ENCODE measurements around the gene SND1. TPM values are rescaled to one million over a fixed set of nuclear protein-coding genes. Genes with fewer than 3 reads are reported as not detected.

SND1 gene
- total RNA-seq, 3 donors from 2014 or later: 260 to 267 (median 267) TPM

DNA sequence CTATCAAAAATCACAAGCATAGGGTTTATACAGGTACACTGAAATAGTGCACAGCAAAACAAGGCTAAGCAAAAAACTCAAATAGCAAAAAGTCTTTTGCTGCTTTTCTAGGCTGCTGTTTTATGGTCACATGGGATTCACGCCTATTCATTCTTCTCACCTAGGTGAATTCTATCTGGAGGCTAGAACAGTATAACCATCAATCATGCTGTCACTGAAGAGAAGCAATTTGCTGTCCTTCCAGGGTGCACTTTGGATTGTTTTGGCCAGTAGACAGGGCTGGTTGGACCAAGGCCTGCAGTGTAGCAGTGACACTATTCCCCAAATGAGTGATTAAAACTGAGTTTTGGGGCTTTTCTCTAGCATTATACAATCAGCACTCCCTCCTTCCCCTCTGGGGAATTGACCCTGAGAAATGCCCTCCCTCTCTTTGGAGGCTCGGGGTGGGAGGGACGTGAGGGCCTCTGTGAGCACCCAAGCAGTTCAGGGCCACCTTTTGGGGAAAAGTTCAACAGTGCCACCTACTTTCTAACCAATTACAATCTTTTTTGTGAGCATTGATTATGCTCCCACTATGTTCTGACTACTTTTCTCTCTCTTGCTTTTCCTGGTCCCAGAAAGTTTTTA, 16.2 kb upstream of the SND1 start:
- no peak for ATAC-seq
- no peaks in the 10 kb centered on the region for H3K36me3 Mint-ChIP-seq (ENCODE audit: insufficient read depth)
- H3K27me3 Mint-ChIP-seq (ENCODE audit: low read depth): peaks cover 39% of the 10 kb centered on the region
- peaks cover 2% of the 10 kb centered on the region for H3K4me1 Mint-ChIP-seq (ENCODE audit: low read depth)
- no peak for DNase-seq
- H3K4me3 Mint-ChIP-seq: no peak overlapping the region
- no peaks in the 10 kb centered on the region for H3K9me3 Mint-ChIP-seq

DNA sequence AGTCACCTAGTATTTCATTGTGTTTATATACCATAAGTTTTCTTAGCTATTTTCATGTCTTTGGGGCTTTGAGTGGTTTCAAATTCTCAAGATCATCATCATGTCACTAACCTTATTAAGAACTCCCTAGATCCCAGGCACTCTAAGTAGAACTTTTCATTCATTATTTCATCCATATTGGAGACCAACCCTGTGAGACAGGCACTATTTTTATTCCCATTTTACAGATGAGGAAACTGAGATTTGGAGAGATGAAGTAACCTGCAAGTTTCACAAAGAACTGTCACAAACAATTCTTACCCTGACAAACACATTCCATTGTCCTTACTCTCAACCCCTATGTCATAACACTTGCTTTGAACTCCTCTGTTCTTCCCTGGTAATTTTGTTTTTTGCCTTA, 13.8 kb upstream of the SND1 start:
- Mint-ChIP-seq H3K4me3 (no peak overlapping the region), H3K9me3 (no peaks in the 10 kb centered on the region), H3K36me3 (ENCODE audit: insufficient read depth) (no peaks in the 10 kb centered on the region), H3K27me3 (ENCODE audit: low read depth) (peaks cover 23% of the 10 kb centered on the region), H3K4me1 (ENCODE audit: low read depth) (peaks cover 2% of the 10 kb centered on the region)
- ATAC-seq (no peak), DNase-seq (no peak)

DNA sequence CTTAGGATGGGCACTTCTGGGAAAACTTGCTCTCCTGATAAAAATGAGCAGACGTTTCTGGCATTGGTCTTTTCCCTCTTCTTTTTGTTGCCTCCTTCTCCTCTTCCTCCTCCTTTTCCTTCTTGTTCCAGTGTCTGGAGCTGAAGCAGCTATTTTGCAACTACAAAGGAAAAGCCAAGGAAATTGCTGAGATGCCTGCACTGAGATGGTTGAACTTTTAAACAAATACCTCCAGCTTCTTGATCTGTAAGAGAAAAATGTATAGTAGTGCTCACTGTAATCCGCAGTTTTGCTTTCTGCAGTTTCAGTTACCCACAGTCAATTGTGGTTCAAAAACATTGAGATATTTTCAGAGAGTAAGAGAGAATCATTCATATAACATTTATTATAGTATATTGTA, 7.5 kb upstream of the SND1 start:
- no peaks in the 10 kb centered on the region for H3K9me3 Mint-ChIP-seq
- DNase-seq (no peak), ATAC-seq (no peak)
- H3K36me3 Mint-ChIP-seq (ENCODE audit: insufficient read depth): no peaks in the 10 kb centered on the region
- H3K4me3 Mint-ChIP-seq: no peak overlapping the region
- peaks cover 6% of the 10 kb centered on the region for H3K27me3 Mint-ChIP-seq (ENCODE audit: low read depth)
- H3K4me1 Mint-ChIP-seq (ENCODE audit: low read depth): no peaks in the 10 kb centered on the region

DNA sequence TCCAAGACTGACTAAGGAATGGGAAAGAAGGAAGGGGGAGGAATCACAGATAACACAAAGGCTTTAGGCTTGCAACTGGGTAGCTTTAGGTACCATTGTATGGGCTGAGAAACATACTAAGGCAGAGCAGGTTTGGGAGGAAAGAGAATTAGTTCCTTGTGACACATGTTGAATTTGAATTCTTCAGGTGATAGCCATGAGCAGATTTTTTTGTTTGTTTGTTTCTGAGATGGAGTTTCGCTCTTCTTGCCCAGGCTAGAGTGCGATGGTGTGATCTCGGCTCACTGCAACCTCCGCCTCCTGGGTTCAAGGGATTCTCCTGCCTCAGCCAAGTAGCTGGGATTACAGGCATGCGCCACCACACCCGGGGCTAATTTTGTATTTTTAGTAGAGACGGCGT, 4.4 kb upstream of the SND1 start:
- Mint-ChIP-seq H3K4me3 (no peak overlapping the region), H3K27me3 (ENCODE audit: low read depth) (no peaks in the 10 kb centered on the region), H3K4me1 (ENCODE audit: low read depth) (peaks cover 13% of the 10 kb centered on the region), H3K9me3 (no peaks in the 10 kb centered on the region), H3K36me3 (ENCODE audit: insufficient read depth) (no peaks in the 10 kb centered on the region)
- no peak for DNase-seq
- ATAC-seq: no peak

DNA sequence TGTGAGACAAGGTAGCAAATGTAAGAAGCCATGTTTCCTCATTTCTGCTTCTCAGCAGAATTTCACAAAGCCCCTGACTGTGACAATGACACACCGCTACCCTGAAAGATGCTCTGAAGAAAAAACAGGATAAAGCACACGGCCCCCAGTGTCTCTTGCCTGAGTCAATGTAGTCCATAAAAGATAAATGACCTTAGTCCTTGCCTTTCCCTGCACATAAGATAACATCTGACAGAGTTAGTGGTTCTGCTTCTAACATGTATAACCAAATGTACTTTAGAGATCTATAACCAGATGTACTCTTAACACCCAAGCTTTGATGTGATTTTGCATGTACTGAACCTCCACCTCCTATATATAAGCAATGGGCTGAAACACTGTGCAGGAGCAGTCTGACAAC, 3.0 kb upstream of the SND1 start:
- Mint-ChIP-seq H3K4me3 (no peak overlapping the region), H3K36me3 (ENCODE audit: insufficient read depth) (peaks cover 2% of the 10 kb centered on the region), H3K27me3 (ENCODE audit: low read depth) (no peaks in the 10 kb centered on the region), H3K4me1 (ENCODE audit: low read depth) (peaks cover 26% of the 10 kb centered on the region), H3K9me3 (no peaks in the 10 kb centered on the region)
- ATAC-seq (no peak), DNase-seq (no peak)

DNA sequence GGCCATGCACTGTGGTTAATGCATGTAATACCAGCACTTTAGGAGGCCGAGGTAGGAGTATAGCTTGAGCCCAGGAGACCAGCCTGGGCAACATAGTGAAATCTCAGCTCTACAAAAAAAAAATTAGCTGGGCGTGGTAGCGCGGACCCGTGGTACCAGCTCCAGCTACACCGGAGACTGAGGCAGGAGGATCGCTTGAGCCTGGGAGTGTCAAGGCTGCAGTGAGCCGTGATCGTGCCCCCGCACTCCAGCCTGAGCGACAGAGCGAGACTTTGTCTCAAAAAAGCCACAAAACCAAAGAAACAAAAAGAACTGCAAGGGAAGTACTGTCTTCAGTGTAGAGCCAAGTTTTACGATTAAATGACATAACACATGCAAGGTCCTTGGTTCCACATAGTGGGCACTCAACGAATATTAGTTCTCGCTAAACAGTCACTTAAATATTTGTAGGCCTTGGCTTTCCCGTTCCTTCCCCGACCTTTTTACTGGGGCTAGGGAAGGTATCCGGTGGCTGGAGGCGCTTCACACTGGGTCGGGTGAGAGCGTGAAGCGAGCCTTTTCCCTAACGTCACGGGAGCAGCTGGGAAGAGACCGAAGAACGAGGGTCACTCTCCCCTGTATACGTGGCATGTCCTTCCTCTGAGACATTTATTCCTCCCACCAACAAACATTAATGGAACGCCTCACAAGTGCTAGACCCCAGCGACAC, 993 bp upstream of the SND1 start:
- no peaks in the 10 kb centered on the region for H3K9me3 Mint-ChIP-seq
- no peaks in the 10 kb centered on the region for H3K27me3 Mint-ChIP-seq (ENCODE audit: low read depth)
- peaks cover 15% of the 10 kb centered on the region for H3K36me3 Mint-ChIP-seq (ENCODE audit: insufficient read depth)
- peak overlapping the region; percentile 100 for H3K4me3 Mint-ChIP-seq
- ATAC-seq (peak in 1 of 2 donors; percentile 4), DNase-seq (no peak)
- peaks cover 46% of the 10 kb centered on the region for H3K4me1 Mint-ChIP-seq (ENCODE audit: low read depth)

DNA sequence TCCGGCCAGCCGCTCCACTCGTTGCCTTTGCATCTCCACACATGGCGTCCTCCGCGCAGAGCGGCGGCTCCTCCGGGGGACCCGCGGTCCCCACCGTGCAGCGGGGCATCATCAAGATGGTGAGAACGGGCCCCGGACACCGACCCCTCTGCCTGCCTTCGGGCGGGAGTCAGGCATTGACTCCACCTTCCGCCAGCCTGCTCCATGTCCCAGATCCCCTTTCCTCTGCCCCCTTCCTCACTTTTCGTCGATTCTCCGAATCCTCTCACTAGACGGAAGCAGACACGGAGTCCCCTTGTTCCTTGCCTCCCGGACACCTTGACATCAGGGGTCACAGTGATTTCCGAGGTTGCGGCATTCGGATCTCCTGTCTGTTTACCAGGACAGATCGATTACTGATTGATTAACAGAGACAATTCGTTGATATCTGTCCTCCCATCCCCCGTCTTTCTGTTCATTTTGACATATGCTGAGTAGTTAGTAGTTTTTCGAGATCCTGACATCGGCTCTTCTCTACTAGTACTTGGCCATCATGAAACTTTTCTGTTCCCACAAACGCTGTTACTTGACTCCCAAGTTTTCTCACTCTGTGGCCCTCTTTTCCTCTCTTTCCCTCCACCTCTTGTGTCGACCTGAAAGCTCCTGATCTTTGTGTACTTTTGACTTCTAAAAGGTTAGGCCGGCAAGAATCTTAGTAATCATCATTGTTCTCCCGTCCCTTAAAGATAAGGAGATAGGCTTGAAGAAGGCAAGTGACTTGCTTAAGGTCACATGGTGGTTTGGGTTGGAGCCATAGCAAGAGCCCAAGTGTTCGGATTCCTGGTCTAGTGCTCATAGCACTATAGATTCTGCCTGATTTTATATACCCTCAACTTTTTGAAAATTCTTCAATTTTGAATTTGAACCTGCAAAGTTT, 597 bp downstream of the SND1 start:
- DNase-seq (no peak), ATAC-seq (peak; percentile 34 to 39)
- H3K4me3 Mint-ChIP-seq: peak overlapping the region; percentile 100
- H3K27me3 Mint-ChIP-seq (ENCODE audit: low read depth): no peaks in the 10 kb centered on the region
- H3K36me3 Mint-ChIP-seq (ENCODE audit: insufficient read depth): peaks cover 20% of the 10 kb centered on the region
- H3K9me3 Mint-ChIP-seq: no peaks in the 10 kb centered on the region
- H3K4me1 Mint-ChIP-seq (ENCODE audit: low read depth): peaks cover 55% of the 10 kb centered on the region

DNA sequence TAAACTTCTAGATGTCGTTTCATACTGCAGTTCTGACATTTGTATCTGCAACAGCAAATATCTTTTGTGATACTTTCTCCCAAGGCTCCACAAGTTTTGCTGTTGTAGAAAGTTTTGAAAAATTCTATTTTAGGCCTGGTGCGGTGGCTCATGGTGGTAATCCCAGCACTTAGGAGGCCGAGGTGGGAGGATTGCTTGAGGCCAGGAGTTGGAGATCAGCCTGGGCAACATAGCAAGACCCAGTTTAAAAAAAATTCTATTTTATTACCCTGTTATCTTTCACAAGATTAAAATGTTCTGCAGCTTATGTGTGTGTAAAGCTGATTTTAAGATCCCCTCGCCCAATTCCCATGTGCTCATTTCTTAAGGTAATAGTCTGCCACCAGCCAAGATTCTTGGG, 1.4 kb downstream of the SND1 start:
- no peaks in the 10 kb centered on the region for H3K27me3 Mint-ChIP-seq (ENCODE audit: low read depth)
- peak overlapping the region; percentile 100 for H3K4me3 Mint-ChIP-seq
- H3K4me1 Mint-ChIP-seq (ENCODE audit: low read depth): peaks cover 59% of the 10 kb centered on the region
- no peak for ATAC-seq
- H3K36me3 Mint-ChIP-seq (ENCODE audit: insufficient read depth): peaks cover 23% of the 10 kb centered on the region
- DNase-seq: no peak
- H3K9me3 Mint-ChIP-seq: no peaks in the 10 kb centered on the region

DNA sequence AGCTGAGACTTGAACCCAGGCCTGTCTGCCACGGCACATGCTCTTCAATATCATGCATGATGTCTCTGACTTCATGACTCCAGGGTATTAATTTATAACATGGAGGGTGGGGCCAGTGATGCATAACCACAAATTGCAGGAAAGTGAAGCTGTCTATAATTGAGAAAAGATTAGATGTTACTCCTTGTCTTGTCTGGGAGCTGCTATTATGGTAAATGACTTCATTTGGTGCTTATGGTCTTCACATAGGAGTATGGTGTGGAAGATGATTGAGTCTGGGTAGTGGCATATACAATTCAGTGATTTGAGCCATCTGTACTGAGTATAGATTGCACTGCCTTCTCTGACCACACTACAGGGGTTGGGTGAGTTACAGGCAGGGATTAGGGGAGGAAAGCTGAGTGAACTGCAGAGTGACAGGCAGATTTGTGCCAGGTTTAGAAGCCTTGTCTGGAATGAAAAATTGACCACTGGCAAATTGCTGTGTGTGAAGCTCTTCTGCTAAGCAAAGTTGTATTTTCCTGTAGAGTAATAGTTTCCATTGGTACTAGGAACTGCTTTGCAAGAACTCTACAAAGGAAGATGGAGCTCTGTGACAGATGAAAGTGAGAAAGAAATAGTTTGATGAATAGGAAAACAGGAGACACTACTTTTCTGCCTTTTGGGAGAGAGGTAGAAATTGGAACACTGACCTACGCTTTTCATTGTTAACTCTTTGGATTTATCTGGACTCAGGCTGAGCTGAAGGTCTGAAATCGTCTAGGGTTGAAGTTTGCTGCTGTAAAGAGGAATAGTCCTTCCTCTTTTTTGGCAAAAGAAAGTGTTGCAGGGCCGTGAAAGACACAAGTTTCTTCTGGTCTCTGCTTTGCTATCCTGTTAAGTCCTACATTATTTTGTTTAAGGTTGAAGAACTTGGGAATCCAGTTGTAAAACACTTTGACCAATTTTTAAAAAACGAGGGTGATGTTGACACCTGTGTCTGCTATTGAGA, 2.7 kb downstream of the SND1 start:
- peak overlapping the region; percentile 100 for H3K4me3 Mint-ChIP-seq
- no peak for DNase-seq

DNA sequence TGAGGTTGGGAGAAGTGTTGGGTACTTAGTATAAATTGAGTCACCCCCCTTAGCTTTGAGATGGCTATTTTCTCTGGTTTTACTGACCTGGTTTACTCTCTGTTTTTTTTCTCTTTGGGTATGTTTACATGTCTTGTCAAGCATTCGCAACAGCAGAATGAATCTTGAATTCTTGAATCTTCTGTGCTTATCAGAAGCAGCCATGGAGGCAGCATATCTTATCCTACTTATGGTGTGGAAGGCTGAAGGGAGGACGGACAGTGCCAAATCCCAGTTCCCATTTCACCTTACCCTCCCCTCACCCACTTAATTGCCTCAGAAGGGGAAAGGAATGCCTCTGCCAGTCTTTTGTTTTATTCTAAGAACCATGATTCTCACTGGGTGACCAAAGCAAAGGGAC, 3.7 kb downstream of the SND1 start:
- H3K4me3 Mint-ChIP-seq: no peak overlapping the region
- DNase-seq (no peak), ATAC-seq (no peak)
- no peaks in the 10 kb centered on the region for H3K27me3 Mint-ChIP-seq (ENCODE audit: low read depth)
- H3K36me3 Mint-ChIP-seq (ENCODE audit: insufficient read depth): peaks cover 40% of the 10 kb centered on the region
- no peaks in the 10 kb centered on the region for H3K9me3 Mint-ChIP-seq
- peaks cover 76% of the 10 kb centered on the region for H3K4me1 Mint-ChIP-seq (ENCODE audit: low read depth)

More for the DNA sequence above, 2.7 kb downstream of the SND1 start:
- ATAC-seq: no peak
- Mint-ChIP-seq H3K27me3 (ENCODE audit: low read depth) (no peaks in the 10 kb centered on the region), H3K4me1 (ENCODE audit: low read depth) (peaks cover 68% of the 10 kb centered on the region), H3K9me3 (no peaks in the 10 kb centered on the region), H3K36me3 (ENCODE audit: insufficient read depth) (peaks cover 32% of the 10 kb centered on the region)

DNA sequence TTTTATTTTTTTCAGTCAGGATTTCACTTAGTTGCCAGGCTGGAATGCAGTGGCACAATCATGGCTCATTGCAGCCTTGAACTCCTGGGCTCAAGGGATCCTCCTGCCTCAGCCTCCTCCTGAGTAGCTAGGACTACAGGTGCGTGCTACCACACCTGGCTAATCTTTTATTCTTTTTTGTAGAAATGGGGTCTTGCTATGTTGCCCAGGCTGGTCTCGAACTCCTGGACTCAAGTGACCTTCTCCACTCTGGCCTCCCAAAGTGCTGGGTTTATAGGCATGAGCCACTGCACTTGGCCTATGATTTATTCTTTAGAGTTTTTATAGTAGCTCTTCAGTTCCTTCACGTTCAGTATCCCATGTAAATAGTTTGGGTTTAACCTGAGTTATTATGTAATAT, 5.5 kb downstream of the SND1 start:
- H3K9me3 Mint-ChIP-seq: no peaks in the 10 kb centered on the region
- no peak for ATAC-seq
- no peak overlapping the region for H3K4me3 Mint-ChIP-seq
- H3K4me1 Mint-ChIP-seq (ENCODE audit: low read depth): peaks cover 76% of the 10 kb centered on the region
- DNase-seq: no peak
- peaks cover 52% of the 10 kb centered on the region for H3K36me3 Mint-ChIP-seq (ENCODE audit: insufficient read depth)
- no peaks in the 10 kb centered on the region for H3K27me3 Mint-ChIP-seq (ENCODE audit: low read depth)

DNA sequence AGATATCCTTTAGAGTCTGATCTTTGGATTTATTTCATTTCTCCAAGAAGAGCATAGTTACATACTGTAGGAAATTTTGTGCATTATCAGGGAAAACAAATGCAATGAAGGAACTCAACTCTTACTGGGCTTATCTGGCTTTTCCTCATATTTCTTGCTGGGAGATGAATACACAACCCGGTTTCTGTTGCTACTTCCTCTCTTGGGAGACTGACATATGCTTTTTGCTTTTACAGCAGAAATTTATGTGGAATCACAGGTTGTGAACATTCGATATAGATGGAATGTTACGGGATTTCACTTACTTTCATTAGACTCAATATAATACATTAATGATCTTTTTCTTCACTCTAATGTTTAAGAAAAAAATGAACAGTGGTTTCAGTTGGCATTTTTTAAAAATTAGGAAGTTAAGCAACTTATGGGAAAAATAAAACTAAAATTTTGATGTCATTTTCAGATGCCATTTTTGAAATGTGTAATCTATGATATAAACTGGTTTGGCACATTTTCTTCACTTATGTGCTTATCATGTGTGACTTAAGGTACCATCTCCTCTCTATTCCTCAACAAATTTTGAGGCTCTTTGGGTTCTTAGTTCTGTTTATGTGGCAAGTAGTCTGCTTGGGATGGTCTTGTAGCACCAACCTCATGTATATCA, 7.1 kb downstream of the SND1 start:
- no peak overlapping the region for H3K4me3 Mint-ChIP-seq
- peaks cover 67% of the 10 kb centered on the region for H3K4me1 Mint-ChIP-seq (ENCODE audit: low read depth)
- no peaks in the 10 kb centered on the region for H3K9me3 Mint-ChIP-seq
- H3K36me3 Mint-ChIP-seq (ENCODE audit: insufficient read depth): peaks cover 52% of the 10 kb centered on the region
- H3K27me3 Mint-ChIP-seq (ENCODE audit: low read depth): no peaks in the 10 kb centered on the region
- ATAC-seq (no peak), DNase-seq (no peak)

DNA sequence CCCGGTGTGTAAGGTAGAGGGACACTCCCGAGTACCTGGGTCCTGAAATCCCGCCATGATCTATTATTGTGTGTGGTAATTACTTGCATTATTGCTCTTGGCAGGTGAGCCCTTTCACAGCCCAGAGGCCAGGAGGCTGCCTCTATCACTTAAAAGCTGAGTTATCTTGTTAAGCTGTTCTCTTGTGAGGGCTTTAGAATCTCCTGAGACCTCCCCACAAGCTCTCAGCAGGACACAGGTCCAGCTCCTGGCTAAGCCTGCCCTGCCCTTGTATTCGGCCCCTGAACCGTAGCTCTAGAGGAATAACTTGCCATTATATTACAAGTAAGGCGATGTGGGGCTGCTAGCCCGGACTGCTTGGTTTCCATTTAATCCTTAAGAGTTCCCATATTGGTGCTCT, 13.9 kb downstream of the SND1 start:
- H3K9me3 Mint-ChIP-seq: no peaks in the 10 kb centered on the region
- H3K27me3 Mint-ChIP-seq (ENCODE audit: low read depth): no peaks in the 10 kb centered on the region
- H3K4me3 Mint-ChIP-seq: no peak overlapping the region
- no peak for ATAC-seq
- DNase-seq: no peak
- H3K36me3 Mint-ChIP-seq (ENCODE audit: insufficient read depth): peaks cover 50% of the 10 kb centered on the region
- H3K4me1 Mint-ChIP-seq (ENCODE audit: low read depth): peaks cover 62% of the 10 kb centered on the region
